ENCODE results near the gene SDK1.

DNA sequence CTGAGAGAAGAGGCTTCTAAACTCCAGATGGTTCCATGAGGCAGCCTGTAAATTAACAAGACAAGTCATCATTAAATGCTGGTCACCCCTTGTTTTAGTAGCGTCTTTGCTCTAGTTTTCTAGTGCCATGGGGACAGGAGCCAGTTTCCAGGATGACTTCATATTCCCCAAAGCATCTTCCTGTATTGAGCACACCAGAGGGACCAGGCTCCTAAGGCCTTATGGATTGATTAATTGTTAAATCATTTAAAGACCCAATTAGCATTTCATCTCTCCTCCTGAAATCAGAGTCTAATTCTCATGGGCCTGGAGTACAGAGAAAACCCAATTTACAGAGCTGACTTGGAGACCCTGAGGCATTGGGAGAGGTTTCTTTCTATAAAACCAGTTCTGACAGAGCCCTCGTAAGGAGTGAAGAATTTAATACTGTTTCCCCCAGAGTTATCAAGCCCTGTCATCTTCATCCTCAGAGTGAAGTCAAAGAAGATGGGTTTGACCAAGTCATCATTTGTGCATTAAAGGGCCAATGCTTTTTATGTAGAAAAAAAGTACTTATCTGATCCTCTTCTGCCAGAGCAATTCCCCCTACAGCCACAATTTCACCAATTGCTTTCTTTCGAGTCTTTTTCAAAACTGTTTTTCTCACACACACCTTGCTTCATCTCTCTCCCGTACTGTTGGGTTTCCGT is 678.7 kb downstream of the SDK1 start:
- TF ChIP-seq, protein P1, sequence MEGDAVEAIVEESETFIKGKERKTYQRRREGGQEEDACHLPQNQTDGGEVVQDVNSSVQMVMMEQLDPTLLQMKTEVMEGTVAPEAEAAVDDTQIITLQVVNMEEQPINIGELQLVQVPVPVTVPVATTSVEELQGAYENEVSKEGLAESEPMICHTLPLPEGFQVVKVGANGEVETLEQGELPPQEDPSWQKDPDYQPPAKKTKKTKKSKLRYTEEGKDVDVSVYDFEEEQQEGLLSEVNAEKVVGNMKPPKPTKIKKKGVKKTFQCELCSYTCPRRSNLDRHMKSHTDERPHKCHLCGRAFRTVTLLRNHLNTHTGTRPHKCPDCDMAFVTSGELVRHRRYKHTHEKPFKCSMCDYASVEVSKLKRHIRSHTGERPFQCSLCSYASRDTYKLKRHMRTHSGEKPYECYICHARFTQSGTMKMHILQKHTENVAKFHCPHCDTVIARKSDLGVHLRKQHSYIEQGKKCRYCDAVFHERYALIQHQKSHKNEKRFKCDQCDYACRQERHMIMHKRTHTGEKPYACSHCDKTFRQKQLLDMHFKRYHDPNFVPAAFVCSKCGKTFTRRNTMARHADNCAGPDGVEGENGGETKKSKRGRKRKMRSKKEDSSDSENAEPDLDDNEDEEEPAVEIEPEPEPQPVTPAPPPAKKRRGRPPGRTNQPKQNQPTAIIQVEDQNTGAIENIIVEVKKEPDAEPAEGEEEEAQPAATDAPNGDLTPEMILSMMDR (IDR thresholded peaks at IDR 0.05): no peak
- no peak for TF ChIP-seq POLR2A (IDR thresholded peaks at IDR 0.05)

Measured in uterus (tissue), 2 donors.